GM10266 (cell line): ENCODE data around the gene RRM1.

Experiments used
- DNase-seq: peaks from one replicate; pipeline ENCODE4 v3.0.0; 2012; ENCODE audit errors: extremely low spot score
- TF ChIP-seq, protein P1 (sequence below): IDR thresholded peaks from 2 replicates; pipeline ENCODE4 v1.5.1; 2012; ENCODE audit warnings: mild to moderate bottlenecking, low read depth; ENCODE audit not compliant: control insufficient read depth, insufficient read depth; ENCODE audit errors: missing control alignments

Gene RRM1

DNA sequence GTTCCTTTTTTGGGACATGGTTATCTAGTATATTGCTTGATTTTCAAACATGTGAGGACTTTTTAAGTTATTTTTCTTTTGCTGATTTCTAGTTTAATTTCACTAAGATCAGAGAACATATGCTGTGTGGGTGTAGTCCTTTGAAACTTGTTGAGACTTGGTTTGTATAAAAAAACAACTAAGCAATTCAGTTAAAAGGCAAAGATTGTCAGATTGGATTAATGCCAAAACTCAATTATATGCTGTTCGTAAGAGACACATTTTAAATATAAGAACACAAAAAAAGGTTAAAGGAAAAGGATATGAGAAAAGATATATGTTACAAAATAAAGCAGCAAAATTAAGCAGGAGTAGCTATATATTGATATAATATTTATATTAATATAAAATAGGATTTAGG is 17.8 kb upstream of the RRM1 start:
- no peak for DNase-seq
- TF ChIP-seq, protein P1, sequence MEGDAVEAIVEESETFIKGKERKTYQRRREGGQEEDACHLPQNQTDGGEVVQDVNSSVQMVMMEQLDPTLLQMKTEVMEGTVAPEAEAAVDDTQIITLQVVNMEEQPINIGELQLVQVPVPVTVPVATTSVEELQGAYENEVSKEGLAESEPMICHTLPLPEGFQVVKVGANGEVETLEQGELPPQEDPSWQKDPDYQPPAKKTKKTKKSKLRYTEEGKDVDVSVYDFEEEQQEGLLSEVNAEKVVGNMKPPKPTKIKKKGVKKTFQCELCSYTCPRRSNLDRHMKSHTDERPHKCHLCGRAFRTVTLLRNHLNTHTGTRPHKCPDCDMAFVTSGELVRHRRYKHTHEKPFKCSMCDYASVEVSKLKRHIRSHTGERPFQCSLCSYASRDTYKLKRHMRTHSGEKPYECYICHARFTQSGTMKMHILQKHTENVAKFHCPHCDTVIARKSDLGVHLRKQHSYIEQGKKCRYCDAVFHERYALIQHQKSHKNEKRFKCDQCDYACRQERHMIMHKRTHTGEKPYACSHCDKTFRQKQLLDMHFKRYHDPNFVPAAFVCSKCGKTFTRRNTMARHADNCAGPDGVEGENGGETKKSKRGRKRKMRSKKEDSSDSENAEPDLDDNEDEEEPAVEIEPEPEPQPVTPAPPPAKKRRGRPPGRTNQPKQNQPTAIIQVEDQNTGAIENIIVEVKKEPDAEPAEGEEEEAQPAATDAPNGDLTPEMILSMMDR: no peak

- TF ChIP-seq, protein P1: no peak
- no peak for DNase-seq
Measured at GRCh38 chr11:4083198-4083597, 11.4 kb upstream of the RRM1 start.

DNA sequence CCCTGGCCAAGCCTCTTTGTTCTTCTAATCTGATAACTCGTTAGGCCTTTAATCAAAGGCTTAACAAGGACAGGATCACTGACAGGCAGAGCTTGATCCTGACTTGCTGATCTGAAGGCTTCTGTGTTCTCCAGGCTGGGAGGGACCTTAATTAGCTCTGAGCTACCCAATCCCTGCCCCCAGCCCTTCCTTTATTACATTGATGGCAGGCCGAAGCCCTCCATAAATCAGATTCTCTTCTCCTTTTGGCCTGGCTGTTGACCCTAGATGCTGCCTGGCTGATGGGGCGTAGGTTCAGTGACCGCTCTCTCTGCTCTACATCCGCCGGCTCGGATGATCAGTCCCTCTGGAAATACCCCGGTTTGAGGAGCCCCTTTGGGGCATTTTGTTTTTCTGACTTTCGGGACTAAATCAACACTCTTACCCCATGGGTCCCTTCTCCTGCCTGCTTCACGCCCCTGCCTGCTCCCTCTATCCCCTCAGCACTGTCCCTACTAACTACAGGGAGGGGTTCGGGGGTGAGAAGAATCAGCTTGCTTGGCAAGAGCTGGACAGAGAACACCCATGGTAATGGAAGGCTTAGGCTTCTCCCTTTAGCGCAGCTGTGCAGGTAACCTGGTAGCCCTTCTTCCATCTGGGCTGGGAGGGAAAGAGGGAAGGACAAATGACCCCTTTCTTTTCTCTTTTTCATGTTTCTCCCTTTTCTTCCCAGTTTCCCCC is 10.0 kb upstream of the RRM1 start:
- TF ChIP-seq, protein P1: no peak
- DNase-seq: no peak

DNA sequence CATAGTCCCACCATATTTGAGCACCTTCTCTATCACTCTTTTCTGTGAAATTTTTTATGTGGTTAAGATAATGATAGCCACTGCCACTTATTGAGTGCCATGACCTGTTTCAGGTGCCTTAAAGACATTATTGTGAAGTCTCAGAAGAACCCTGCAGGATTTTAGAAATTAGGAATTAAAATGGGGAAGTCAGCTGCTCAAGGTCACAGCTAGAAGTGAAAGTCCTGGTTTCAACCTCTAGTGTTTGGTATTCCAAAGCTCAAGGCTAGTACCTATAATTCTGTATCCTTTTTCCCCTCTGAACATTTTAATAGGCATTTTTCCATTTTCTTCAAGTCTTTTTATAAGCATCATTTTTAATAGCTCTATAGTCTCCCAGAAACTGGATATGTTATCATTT is 9.0 kb upstream of the RRM1 start:
- TF ChIP-seq, protein P1: no peak
- no peak for DNase-seq

- TF ChIP-seq, protein P1: no peak
- DNase-seq: no peak
Measured at GRCh38 chr11:4086575-4087353, 7.8 kb upstream of the RRM1 start.

DNA sequence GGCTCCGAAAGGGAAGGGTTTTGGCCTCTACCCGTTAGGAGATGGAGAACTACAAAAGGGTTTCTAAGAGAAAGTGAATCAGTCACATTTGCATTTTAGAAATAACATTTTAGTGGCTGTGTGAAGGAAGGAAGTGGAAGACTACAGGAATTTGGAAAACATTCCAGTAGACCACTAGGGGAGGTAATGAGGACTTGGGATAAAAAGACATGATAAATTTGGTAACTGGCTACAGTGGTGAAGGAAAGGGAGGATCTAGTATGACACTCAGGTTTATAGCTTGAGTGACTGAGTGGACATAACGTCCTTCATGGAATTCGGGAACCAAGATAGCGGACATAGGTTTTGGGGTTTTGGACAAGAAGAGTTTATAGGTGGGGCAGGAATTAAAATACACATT is 7.0 kb upstream of the RRM1 start:
- TF ChIP-seq, protein P1: no peak
- no peak for DNase-seq

DNA sequence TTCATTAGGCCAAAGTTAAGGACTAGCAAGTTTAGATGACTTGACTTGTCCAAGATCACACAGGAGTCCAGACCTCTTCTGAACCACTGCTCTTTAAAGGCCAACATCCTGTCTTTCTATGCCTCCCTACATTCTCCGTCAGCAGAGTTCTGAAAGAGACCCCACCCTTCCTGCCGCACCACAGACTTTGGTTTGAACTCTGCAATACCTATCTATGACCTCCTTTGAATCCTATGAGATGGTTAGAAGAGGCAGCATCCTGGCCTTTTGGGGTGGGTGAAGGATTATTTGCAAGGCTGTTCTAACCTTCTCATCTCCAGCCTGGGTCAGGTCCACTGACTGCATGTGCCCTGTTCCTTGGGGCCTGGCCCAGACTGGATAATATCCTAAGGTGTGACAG is 4.3 kb upstream of the RRM1 start:
- no peak for DNase-seq
- TF ChIP-seq, protein P1: no peak
